Measurements from ENCODE around the gene NSG1. TPM values are rescaled to one million over a fixed set of nuclear protein-coding genes. Genes with fewer than 3 reads are reported as not detected.

NSG1 gene
- total RNA-seq, 1 donor = not detected

DNA sequence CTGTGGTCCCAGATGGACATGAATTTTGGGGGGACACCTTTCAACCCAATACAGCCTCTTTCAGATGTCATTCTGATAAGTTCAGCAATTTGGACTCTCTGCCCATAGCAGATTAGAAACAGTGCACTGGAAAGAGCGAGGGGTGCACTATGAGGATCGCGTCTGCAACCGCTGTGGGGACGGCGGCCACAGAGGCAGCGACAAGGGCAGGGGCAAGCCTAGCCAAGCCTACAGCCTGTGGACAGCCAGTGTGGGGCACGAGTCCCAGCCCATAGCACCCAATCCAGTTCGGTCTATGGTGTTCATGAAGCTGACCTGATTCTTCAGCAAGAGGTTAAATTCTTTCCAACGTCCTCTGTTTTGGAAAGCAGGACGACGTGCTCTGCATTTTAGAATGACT is 9.7 kb upstream of the NSG1 start:
- TF ChIP-seq CTCF (IDR thresholded peaks at IDR 0.05; ENCODE audit: extremely low read depth, low read depth, low read length) = no peak
- no peak overlapping the region for H3K4me2 ChIP-seq (ENCODE audit: insufficient read depth, low read length)
- no peaks in the 10 kb centered on the region for H4K20me1 ChIP-seq (ENCODE audit: insufficient read depth, low read length)
- H3K36me3 ChIP-seq (ENCODE audit: insufficient read depth, low read length) = no peaks in the 10 kb centered on the region
- no peaks in the 10 kb centered on the region for H3K4me1 ChIP-seq (ENCODE audit: insufficient read depth, low read length)
- no peaks in the 10 kb centered on the region for H3K79me2 ChIP-seq (ENCODE audit: insufficient read depth, low read length)
- no peaks in the 10 kb centered on the region for H3K9me3 ChIP-seq (ENCODE audit: low read depth, low read length)
- no peak for DNase-seq (ENCODE audit: insufficient read length, low spot score, missing footprints)
- H2AFZ ChIP-seq (ENCODE audit: low read length) = no peak overlapping the region
- H3K27ac ChIP-seq (ENCODE audit: low read depth, low read length) = no peak overlapping the region
- no peak overlapping the region for H3K4me3 ChIP-seq (ENCODE audit: insufficient read depth, low read length)
- peaks cover 23% of the 10 kb centered on the region for H3K27me3 ChIP-seq (ENCODE audit: insufficient read depth, low read length)

- Histone ChIP-seq H3K9me3 (ENCODE audit: low read depth, low read length) (no peaks in the 10 kb centered on the region), H3K36me3 (ENCODE audit: insufficient read depth, low read length) (no peaks in the 10 kb centered on the region), H4K20me1 (ENCODE audit: insufficient read depth, low read length) (no peaks in the 10 kb centered on the region), H3K4me1 (ENCODE audit: insufficient read depth, low read length) (no peaks in the 10 kb centered on the region), H3K4me3 (ENCODE audit: insufficient read depth, low read length) (no peak overlapping the region), H3K79me2 (ENCODE audit: insufficient read depth, low read length) (no peaks in the 10 kb centered on the region), H3K4me2 (ENCODE audit: insufficient read depth, low read length) (no peak overlapping the region), H2AFZ (ENCODE audit: low read length) (no peak overlapping the region), H3K27me3 (ENCODE audit: insufficient read depth, low read length) (peaks cover 30% of the 10 kb centered on the region), H3K27ac (ENCODE audit: low read depth, low read length) (no peak overlapping the region)
- peak; percentile 35 for DNase-seq (ENCODE audit: insufficient read length, low spot score, missing footprints)
- no peak for TF ChIP-seq CTCF (IDR thresholded peaks at IDR 0.05; ENCODE audit: extremely low read depth, low read depth, low read length)
Observed at GRCh38 chr4:4377732-4378460, 9.0 kb upstream of the NSG1 start.

GRCh38 chr4:4379540-4380087 is 7.3 kb upstream of the NSG1 start:
- no peaks in the 10 kb centered on the region for H4K20me1 ChIP-seq (ENCODE audit: insufficient read depth, low read length)
- H3K79me2 ChIP-seq (ENCODE audit: insufficient read depth, low read length) = no peaks in the 10 kb centered on the region
- no peak overlapping the region for H3K4me2 ChIP-seq (ENCODE audit: insufficient read depth, low read length)
- H3K27ac ChIP-seq (ENCODE audit: low read depth, low read length) = no peak overlapping the region
- no peak overlapping the region for H3K4me3 ChIP-seq (ENCODE audit: insufficient read depth, low read length)
- peaks cover 35% of the 10 kb centered on the region for H3K27me3 ChIP-seq (ENCODE audit: insufficient read depth, low read length)
- no peak for TF ChIP-seq CTCF (IDR thresholded peaks at IDR 0.05; ENCODE audit: extremely low read depth, low read depth, low read length)
- H2AFZ ChIP-seq (ENCODE audit: low read length) = no peak overlapping the region
- no peaks in the 10 kb centered on the region for H3K4me1 ChIP-seq (ENCODE audit: insufficient read depth, low read length)
- peak; percentile 23 for DNase-seq (ENCODE audit: insufficient read length, low spot score, missing footprints)
- no peaks in the 10 kb centered on the region for H3K36me3 ChIP-seq (ENCODE audit: insufficient read depth, low read length)
- H3K9me3 ChIP-seq (ENCODE audit: low read depth, low read length) = no peaks in the 10 kb centered on the region

GRCh38 chr4:4383085-4383484 is 3.8 kb upstream of the NSG1 start:
- H3K36me3 ChIP-seq (ENCODE audit: insufficient read depth, low read length) = no peaks in the 10 kb centered on the region
- H3K27ac ChIP-seq (ENCODE audit: low read depth, low read length) = no peak overlapping the region
- no peak overlapping the region for H3K4me3 ChIP-seq (ENCODE audit: insufficient read depth, low read length)
- no peak for TF ChIP-seq CTCF (IDR thresholded peaks at IDR 0.05; ENCODE audit: extremely low read depth, low read depth, low read length)
- H4K20me1 ChIP-seq (ENCODE audit: insufficient read depth, low read length) = no peaks in the 10 kb centered on the region
- no peaks in the 10 kb centered on the region for H3K9me3 ChIP-seq (ENCODE audit: low read depth, low read length)
- no peak overlapping the region for H2AFZ ChIP-seq (ENCODE audit: low read length)
- H3K4me1 ChIP-seq (ENCODE audit: insufficient read depth, low read length) = no peaks in the 10 kb centered on the region
- H3K4me2 ChIP-seq (ENCODE audit: insufficient read depth, low read length) = no peak overlapping the region
- no peaks in the 10 kb centered on the region for H3K79me2 ChIP-seq (ENCODE audit: insufficient read depth, low read length)
- peaks cover 56% of the 10 kb centered on the region for H3K27me3 ChIP-seq (ENCODE audit: insufficient read depth, low read length)
- DNase-seq (ENCODE audit: insufficient read length, low spot score, missing footprints) = no peak

Measured in osteoblast (primary cell).